Ishikawa (cell line): Measurements from ENCODE around the gene COL6A6.

ENCODE experiments used
- CEBPB ChIP-seq: IDR thresholded peaks from 2 replicates; pipeline ENCODE4 v1.6.1; 2012
- CREB1 ChIP-seq: IDR thresholded peaks from 2 replicates; pipeline ENCODE4 v1.6.1; 2012; ENCODE audit warnings: low read depth
- EGR1 ChIP-seq: IDR thresholded peaks from 2 replicates; pipeline ENCODE4 v1.6.1; 2012
- EP300 ChIP-seq: IDR thresholded peaks from 2 replicates; pipeline ENCODE4 v1.6.1; 2012; ENCODE audit warnings: borderline replicate concordance
- MAX ChIP-seq: IDR thresholded peaks from 2 replicates; pipeline ENCODE4 v1.6.1; 2012
- TAF1 ChIP-seq: IDR thresholded peaks from 2 replicates; pipeline ENCODE4 v1.6.1; 2012; ENCODE audit warnings: low read depth, mild to moderate bottlenecking
- TCF12 ChIP-seq: IDR thresholded peaks from 2 replicates; pipeline ENCODE4 v1.6.1; 2012; ENCODE audit warnings: low read depth
- USF1 ChIP-seq: IDR thresholded peaks from 2 replicates; pipeline ENCODE4 v1.6.1; 2012
- YY1 ChIP-seq: IDR thresholded peaks from 2 replicates; pipeline ENCODE4 v1.6.1; 2012; ENCODE audit warnings: low read depth
- ZBTB7A ChIP-seq: IDR thresholded peaks from 2 replicates; pipeline ENCODE4 v1.6.1; 2012; ENCODE audit warnings: low read depth
- TF ChIP-seq, protein P1 (sequence below): IDR thresholded peaks from 2 replicates; pipeline ENCODE4 v1.6.1; 2012; ENCODE audit warnings: low read depth, mild to moderate bottlenecking

DNA sequence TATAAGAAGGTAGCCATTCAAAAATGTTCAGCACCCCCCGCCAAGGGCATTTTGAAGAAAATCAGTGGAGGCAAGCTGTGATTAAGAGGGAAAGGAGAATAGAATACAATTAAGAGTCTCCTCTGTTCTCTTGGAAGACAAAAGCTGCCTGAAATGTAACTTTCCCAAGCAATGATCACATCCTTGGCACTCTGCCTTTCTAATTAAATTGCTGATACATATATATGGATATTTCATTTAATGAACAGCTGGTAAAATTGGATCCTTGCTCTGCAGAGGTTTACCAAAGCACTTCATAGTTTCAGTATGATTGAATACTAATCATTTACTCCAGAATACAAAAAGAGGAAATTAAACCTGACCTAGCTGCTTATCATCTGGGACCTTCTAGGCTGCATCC, 10.4 kb downstream of the COL6A6 start:
- no peak for TF ChIP-seq USF1
- TF ChIP-seq TAF1 = no peak
- TF ChIP-seq CEBPB = no peak
- TF ChIP-seq TCF12 = no peak
- TF ChIP-seq ZBTB7A = no peak
- TF ChIP-seq MAX = no peak
- TF ChIP-seq, protein P1, sequence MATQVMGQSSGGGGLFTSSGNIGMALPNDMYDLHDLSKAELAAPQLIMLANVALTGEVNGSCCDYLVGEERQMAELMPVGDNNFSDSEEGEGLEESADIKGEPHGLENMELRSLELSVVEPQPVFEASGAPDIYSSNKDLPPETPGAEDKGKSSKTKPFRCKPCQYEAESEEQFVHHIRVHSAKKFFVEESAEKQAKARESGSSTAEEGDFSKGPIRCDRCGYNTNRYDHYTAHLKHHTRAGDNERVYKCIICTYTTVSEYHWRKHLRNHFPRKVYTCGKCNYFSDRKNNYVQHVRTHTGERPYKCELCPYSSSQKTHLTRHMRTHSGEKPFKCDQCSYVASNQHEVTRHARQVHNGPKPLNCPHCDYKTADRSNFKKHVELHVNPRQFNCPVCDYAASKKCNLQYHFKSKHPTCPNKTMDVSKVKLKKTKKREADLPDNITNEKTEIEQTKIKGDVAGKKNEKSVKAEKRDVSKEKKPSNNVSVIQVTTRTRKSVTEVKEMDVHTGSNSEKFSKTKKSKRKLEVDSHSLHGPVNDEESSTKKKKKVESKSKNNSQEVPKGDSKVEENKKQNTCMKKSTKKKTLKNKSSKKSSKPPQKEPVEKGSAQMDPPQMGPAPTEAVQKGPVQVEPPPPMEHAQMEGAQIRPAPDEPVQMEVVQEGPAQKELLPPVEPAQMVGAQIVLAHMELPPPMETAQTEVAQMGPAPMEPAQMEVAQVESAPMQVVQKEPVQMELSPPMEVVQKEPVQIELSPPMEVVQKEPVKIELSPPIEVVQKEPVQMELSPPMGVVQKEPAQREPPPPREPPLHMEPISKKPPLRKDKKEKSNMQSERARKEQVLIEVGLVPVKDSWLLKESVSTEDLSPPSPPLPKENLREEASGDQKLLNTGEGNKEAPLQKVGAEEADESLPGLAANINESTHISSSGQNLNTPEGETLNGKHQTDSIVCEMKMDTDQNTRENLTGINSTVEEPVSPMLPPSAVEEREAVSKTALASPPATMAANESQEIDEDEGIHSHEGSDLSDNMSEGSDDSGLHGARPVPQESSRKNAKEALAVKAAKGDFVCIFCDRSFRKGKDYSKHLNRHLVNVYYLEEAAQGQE = no peak
- no peak for TF ChIP-seq EP300
- no peak for TF ChIP-seq YY1
- TF ChIP-seq EGR1 = no peak
- no peak for TF ChIP-seq CREB1
